ENCODE measurements around the gene ESR1. TPM values are rescaled to one million over a fixed set of nuclear protein-coding genes. Genes with fewer than 3 reads are reported as not detected.
"Not testable (repeated sequence)": the region's sequence is repeated elsewhere in the genome, so short reads cannot be mapped to it uniquely, and the experiment has no call there.

The ESR1 gene
- total RNA-seq, 1 donor from 2014 or later: not detected

- Mint-ChIP-seq H3K9me3 (ENCODE audit: low read depth) (no peaks in the 10 kb centered on the region), H3K27me3 (no peaks in the 10 kb centered on the region), H3K27ac (no peak overlapping the region), H3K4me3 (ENCODE audit: low read depth) (no peak overlapping the region), H3K36me3 (ENCODE audit: insufficient read depth) (no peaks in the 10 kb centered on the region), H3K4me1 (ENCODE audit: low read depth) (no peaks in the 10 kb centered on the region)
- DNase-seq (ENCODE audit: low spot score, unreplicated experiment): no peak
- no peak for TF ChIP-seq CTCF (IDR thresholded peaks at IDR 0.05; ENCODE audit: unreplicated experiment)
These were observed 261.3 kb downstream of the ESR1 start for GRCh38 chr6:152068622-152069261.

GRCh38 chr6:152070556-152070955 lies 263.1 kb downstream of the ESR1 start:
- H3K9me3 Mint-ChIP-seq (ENCODE audit: low read depth): peaks cover 12% of the 10 kb centered on the region
- no peak for TF ChIP-seq CTCF (IDR thresholded peaks at IDR 0.05; ENCODE audit: unreplicated experiment)
- H3K36me3 Mint-ChIP-seq (ENCODE audit: insufficient read depth): no peaks in the 10 kb centered on the region
- no peak overlapping the region for H3K4me3 Mint-ChIP-seq (ENCODE audit: low read depth)
- no peaks in the 10 kb centered on the region for H3K27me3 Mint-ChIP-seq
- H3K27ac Mint-ChIP-seq: no peak overlapping the region
- DNase-seq (ENCODE audit: low spot score, unreplicated experiment): no peak
- no peaks in the 10 kb centered on the region for H3K4me1 Mint-ChIP-seq (ENCODE audit: low read depth)

DNA sequence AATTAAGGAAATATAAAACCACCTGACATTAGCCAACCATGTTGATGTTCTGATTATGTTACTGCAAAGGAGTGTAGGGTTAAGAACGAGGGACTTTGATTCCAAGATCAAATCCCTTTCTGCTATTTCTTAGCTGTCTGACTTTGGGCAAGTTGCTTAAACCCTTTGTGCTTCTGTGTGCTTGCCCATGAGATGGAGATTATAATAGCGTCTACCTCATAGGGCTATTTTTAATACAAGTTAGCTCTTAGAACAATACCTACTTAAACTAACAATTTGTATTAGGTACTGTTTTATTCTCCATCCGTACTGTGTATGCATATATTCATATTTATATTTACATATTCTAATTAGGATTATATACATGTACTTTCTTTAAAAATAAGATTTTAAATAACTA lies 263.8 kb downstream of the ESR1 start:
- Mint-ChIP-seq H3K27ac (no peak overlapping the region), H3K27me3 (no peaks in the 10 kb centered on the region), H3K36me3 (ENCODE audit: insufficient read depth) (no peaks in the 10 kb centered on the region)

DNA sequence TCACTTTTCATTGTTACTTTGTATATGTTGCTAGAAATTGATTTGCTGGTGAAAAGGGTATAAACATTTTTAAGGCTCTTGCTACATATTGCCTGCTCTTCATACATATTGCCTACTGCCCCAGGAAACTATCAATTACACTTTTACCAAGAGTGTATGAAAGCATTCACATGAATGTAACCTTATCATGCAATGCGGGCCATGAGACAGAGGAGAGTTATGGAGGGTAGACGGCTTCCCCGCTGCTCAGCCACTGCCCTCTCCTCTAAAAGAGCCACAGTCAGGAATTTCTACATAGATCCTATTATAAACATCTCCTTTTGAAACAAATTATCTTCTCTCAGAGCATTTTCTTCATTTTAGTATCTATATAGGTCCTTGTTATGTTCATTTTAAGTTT lies 264.4 kb downstream of the ESR1 start:
- no peaks in the 10 kb centered on the region for H3K36me3 Mint-ChIP-seq (ENCODE audit: insufficient read depth)
- H3K27ac Mint-ChIP-seq: no peak overlapping the region
- H3K4me1 Mint-ChIP-seq (ENCODE audit: low read depth): no peaks in the 10 kb centered on the region
- no peak overlapping the region for H3K4me3 Mint-ChIP-seq (ENCODE audit: low read depth)
- H3K9me3 Mint-ChIP-seq (ENCODE audit: low read depth): peaks cover 19% of the 10 kb centered on the region
- no peak for DNase-seq (ENCODE audit: low spot score, unreplicated experiment)
- H3K27me3 Mint-ChIP-seq: no peaks in the 10 kb centered on the region
- no peak for TF ChIP-seq CTCF (IDR thresholded peaks at IDR 0.05; ENCODE audit: unreplicated experiment)

More for the DNA sequence above, 263.8 kb downstream of the ESR1 start:
- peaks cover 16% of the 10 kb centered on the region for H3K9me3 Mint-ChIP-seq (ENCODE audit: low read depth)
- no peak for TF ChIP-seq CTCF (IDR thresholded peaks at IDR 0.05; ENCODE audit: unreplicated experiment)
- H3K4me3 Mint-ChIP-seq (ENCODE audit: low read depth): no peak overlapping the region
- no peak for DNase-seq (ENCODE audit: low spot score, unreplicated experiment)
- no peaks in the 10 kb centered on the region for H3K4me1 Mint-ChIP-seq (ENCODE audit: low read depth)

DNA sequence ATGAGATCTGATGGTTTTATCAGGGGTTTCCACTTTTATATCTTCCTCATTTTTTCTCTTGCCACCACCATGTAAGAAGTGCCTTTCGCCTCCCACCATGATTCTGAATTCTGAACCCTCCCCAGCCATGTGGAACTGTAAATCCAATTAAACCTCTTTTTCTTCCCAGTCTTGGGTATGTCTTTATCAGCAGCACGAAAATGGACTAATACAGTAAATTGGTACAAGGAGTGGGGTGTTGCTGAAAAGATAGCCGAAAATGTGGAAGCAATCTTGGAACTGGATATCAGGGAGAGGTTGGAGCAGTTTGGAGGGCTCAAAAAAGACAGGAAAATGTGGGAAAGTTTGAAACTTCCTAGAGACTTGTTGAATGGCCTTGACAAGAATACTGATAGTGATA lies 268.8 kb downstream of the ESR1 start:
- peaks cover 19% of the 10 kb centered on the region for H3K9me3 Mint-ChIP-seq (ENCODE audit: low read depth)
- H3K27ac Mint-ChIP-seq; H3K4me1 Mint-ChIP-seq (ENCODE audit: low read depth); H3K27me3 Mint-ChIP-seq; DNase-seq (ENCODE audit: low spot score, unreplicated experiment); H3K4me3 Mint-ChIP-seq (ENCODE audit: low read depth); H3K36me3 Mint-ChIP-seq (ENCODE audit: insufficient read depth): not testable (repeated sequence)

DNA sequence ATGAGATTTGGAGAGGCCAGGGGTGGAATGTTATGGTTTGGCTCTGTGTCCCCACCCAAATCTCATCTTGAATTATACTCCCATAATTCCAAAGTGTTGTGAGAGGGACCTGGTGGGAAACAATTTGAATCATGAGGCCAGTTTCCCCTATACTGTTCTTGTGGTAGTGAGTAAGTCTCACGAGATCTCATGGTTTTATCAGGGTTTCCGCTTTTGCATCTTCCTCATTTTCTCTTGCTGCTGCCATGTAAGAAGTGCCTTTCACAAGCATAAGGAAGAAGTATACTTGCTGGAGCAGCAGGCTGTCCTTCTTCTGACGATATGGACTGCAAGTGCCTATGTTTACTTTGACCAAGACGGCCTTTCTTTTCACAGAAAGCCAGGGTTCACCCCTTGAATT lies 270.5 kb downstream of the ESR1 start:
- no peak overlapping the region for H3K27ac Mint-ChIP-seq
- no peak for DNase-seq (ENCODE audit: low spot score, unreplicated experiment)
- no peak overlapping the region for H3K4me3 Mint-ChIP-seq (ENCODE audit: low read depth)
- H3K36me3 Mint-ChIP-seq (ENCODE audit: insufficient read depth): no peaks in the 10 kb centered on the region
- H3K27me3 Mint-ChIP-seq: no peaks in the 10 kb centered on the region
- H3K9me3 Mint-ChIP-seq (ENCODE audit: low read depth): peaks cover 19% of the 10 kb centered on the region
- TF ChIP-seq CTCF (IDR thresholded peaks at IDR 0.05; ENCODE audit: unreplicated experiment): no peak
- H3K4me1 Mint-ChIP-seq (ENCODE audit: low read depth): no peaks in the 10 kb centered on the region
